GM18519 (cell line): ENCODE results near the gene TCF7.

Experiments
- ATAC-seq: cut with Tn5 transposase; IDR thresholded peaks from one replicate; pipeline ENCODE4 v1.9.1; 2021; ENCODE audit warnings: mild to moderate bottlenecking, moderate library complexity; ENCODE audit not compliant: unreplicated experiment, low FRiP score

TCF7 gene

DNA sequence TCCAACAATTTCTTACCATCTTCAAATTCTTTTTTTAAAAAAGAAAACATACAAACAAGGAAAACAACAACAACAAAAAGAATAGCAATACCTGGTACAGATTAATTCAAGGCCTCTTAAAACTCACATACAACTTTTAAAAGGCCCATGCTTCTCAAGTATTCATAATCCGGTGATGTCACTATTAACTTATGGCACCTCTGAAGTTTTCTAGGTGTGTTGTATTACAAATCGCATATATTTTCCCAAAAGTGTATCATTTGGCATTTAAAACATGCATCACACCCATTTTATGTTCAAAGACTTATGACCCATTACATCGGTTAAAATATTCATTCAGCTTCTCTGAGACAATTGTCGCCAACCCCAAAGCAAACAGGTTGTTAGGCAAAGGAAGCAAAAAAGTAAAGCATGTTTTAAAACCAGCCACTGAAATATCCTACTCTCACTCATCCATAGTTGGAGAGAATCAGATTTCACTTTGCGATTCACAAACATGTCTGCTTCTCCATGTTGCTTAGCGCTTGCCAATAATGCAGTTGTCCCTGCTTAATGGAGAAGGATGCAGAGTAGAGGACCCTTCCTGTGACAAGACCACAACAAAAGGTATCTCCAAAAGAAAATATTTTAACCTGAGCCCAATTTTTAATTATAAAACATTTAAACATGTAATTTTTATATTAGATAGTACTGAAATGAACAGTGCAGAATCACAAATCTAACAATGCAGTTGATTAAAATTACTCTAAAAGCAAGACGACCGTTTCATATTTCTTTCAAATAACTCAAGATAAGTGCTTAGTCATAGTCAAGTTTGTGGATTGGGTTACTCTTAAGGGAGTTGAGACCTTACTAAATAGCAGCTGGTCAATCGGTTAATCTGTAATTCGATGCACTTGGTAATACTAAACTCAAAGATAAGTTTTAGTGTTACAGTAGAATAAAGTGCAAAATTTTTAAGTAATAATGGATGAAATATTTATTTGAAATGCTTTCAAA, 60.7 kb downstream of the TCF7 start:
- ATAC-seq: no peak

DNA sequence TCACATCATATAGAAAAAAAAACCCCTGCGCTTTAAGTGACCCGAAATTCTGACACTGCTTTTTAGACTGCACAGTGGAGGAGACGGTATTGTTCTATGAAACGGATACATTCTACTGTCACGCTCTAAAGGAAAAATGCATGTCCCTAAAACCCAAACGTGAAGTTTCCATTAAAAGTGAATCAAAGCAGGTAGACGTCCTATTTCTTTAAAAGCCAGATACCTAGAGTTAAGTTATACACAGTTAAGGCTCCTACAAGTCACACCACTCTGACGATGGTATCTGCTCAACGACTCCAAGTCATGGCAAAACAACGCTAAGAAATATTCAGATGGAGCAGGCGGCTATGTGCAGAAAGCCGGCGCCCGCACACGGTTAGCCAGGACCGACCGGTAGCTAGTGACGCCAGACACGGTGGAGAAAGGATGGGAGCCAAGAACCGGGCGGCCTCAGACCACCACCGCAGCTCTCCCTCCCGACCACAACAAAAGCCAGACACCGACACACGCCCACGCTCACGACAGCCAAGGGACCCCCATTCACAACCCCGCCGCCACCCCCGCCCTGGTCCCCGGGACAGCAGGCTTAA, 61.5 kb downstream of the TCF7 start:
- no peak for ATAC-seq

DNA sequence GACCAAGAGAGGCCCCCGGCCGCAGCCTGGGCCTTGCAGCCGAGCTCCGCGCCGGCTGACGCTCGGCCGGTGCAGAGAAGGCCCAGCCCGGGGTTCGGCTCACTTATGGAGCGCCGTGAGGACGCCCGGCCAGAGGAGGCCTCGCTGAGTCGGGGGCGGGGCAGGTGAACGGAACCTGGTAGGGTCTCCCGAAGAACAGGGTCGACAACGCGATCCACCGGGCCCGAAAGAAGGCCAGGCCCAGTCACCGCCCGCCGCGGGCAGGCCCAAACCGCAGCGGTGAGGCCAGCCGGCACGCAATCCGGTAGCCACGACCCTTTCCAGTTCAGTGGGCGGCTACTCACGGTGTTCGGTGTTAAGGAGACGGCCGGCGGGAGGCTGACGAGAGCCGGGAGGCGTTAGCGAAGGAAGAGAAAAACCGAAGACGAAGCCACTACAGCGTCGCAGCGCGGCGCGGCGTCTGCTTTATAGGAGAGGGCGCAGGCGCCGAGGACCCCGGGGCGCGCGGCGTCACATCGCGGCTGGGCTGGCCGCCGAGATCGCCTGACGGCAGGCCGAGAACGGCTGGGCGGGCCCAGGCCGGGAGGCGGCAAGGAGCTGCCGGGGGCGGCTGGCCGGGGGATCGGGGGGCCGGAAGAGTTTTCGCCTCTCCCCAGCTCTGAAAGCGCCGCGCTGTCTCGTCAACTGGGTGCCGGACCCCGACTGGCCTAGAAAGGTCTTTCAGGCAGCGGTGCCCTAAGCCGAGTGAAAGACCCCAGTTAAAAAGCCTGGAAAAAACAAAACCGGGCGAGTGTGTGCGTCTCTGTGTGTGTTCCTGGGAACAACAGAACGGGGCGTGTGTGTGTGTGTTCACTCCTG, 62.3 kb downstream of the TCF7 start, which contains the start of gene SKP1:
SKP1 (minus strand) TSS at position 440 of the 858 bp plus-strand sequence. CDS start 2,928 bp downstream, outside the sequence.
- peak; percentile 48 for ATAC-seq

DNA sequence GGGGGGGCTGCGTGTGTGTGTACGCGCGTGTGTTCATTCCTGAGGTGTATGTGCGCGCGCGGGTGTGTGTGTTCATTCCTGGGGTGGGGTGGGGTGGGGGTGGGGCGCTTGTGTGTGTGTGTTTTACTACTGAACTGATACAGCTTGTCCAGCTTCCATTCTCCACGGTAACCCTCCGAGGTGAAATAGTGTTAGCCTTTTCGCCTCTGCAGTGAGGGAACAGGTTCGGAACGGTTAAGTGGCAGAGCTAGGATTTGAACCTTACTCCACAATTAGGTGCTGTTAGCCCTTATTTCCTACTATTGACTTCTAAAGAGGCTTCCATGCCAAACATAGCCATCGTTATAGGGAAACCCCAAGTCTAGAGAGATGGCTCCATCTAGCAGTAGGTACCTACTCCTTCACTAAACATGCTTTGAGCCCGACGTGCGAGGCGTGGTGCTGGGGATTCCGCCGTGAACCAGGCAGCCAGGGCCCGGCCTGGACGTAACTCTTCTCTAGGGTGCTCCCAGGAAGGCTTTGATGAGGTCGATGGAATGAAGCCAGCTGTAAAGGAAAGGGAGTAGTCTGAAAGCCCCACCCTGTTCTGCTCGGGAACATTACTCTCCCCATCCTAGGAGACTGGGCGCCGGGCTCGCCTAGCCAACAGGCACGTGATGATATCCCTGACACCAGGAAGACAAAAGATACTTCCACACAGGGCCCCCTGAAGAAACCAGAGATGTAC, 63.1 kb downstream of the TCF7 start:
- no peak for ATAC-seq

DNA sequence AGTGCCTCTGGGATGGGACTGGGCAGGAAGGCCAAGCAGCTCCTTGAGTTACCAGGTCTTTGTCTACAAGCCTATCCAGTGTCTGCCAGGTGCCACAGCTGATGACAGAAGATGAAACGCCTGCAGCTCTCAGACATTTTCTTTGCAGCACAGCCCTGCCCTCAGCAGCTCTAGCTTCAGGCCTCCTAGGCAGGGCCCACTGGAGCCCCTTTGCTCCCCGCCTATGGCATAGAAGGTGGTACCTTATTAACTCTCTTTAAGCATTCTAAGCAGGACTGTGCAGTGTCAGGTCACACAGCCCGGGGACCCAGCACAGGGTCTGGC, 63.6 kb downstream of the TCF7 start:
- ATAC-seq: no peak

DNA sequence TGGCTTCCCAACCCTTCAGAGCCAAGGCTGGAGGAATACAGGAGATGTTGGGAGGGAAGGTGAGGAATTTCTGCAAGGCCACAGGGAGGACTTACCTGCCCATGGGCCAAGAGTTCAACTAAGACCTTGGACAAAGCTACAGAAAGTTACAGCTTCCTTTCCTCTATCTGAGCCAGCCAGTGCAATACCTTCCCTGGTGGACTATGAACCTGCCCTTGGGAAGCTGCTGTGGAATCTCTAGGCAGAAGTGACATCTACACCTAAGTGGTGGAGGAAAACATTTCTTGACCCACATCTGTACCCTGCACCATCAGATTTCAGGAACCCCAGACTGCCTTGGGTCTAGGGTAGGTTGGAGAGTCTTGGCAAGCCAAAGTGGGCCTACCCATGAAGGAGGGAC, 69.0 kb downstream of the TCF7 start:
- ATAC-seq: no peak

DNA sequence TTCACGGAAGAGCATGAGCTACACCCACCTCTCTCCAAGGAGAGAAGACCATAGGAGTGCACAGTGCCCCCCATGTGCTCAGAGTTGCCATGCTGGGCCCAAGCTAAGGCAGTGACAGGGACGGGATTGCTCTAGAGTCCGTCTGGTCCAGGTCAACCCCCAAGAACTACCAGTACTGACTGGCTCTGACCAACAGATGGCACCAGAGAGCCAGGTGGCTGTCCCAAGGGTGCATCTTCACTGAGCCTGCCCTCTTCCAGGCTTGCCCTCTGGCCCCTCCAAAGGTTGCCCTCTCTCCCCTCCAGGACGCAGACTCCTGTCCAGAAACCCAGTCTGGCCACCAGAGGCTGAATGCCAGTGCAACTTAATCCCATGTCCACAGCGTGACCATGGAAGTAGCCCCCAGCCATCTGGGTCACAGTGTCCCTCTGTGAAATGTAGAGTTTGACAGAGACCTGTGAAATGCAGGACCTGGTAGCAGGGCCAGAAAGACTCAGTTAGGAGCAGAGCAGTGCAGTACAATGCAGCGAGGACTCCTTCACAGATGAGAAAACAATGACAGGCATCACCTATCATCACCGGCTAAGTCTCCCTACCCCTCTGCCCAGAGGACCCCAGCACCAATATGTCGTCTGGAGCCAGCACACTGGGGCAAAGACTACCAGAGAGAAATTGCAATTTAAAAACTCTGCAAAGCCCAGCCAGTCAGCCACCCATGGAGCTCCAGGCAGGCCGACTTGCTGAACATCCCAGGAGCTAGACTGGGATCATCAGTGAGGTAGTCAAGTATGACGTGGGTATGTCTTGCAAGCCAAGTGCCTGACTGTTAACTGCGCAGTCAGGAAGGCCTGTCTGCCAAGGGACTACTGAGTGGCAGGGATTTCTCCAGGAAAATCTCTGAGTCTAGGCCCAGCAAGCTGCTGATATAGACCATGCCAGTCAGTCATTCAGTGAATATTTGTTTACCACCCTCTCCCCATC, 70.0 kb downstream of the TCF7 start:
- ATAC-seq: no peak

DNA sequence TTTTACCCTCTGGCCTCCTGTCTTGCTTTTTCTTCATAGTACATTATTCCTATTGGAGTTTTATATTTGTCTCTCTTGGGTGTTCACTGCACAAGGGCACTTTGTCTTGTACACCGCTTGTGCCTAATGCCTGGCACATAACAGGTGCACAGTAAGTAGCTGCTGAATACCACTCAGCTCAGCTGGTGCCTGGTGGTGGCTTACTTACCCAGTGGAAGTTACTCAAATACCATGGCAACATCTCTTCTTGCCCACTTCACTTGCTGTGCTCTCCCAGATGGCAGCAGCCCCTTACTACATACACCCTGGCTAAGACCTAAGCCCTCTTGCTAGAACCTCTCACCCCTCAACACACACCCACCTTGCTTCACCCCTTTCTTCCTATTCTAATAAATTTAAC, 73.6 kb downstream of the TCF7 start:
- ATAC-seq: no peak

DNA sequence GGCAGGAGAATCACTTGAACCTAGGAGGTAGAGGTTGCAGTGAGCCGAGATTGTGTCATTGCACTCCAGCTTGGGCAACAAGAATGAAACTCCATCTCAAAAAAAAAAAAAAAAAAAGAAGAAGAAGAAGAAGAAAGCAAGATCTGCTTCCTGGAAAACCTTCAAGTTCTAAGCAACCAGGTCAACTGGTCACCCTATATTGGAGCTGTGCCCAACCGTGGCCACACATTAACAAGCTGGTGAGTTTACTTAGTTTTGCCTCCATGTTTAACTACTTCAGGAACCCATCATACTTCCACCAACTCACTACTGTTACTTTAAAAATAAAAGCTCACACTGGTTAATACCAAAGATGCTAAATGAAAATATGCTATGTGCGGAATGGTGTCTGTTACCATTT, 74.5 kb downstream of the TCF7 start:
- ATAC-seq: no peak

DNA sequence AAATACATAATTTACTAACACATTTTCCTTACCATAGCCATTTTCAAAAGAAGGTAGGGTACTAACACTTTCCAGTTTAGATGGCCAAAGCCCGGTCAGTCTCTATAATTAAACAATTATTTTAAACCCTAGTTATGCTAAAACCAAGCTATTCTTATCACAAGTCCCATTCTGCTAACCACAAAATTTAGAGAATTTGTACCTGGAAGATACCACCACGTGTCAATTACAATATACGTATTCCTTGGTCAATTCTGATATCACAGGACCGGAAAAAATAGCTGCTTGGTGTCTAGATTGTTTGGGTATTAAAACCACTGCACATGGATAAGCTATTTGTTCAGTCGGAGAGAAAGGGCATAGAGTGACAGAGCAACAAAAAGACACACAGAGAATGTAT, 81.2 kb downstream of the TCF7 start:
- no peak for ATAC-seq
